ENCODE measurements around the gene HSBP1L1. TPM values are rescaled to one million over a fixed set of nuclear protein-coding genes. Genes with fewer than 3 reads are reported as not detected.
A peak's percentile ranks its signal among the peaks of the same experiment; 100 is the strongest.

The HSBP1L1 gene
- total RNA-seq, 1 experiment from 2014 or later = not detected

DNA sequence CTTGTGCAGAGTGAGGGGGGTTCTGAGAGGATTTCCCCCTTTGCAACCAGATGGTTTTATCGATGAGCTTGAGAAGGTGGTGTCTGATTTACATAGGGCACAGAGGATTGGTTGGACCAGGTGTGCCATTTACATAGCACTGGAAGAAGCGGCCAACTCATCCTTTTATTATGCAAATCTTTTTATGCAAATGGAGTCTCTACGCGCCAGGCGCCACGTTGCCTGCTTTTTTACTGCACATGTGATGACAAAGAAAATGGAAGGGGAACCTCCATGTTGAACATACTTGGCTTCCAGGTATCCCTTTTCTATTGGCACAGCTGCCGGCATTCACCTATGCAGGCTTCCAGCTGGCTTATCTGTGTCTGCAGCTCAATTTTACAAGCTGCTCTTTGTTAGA is 42.3 kb downstream of the HSBP1L1 start:
- peaks cover 5 to 37% (median 10%) of the 10 kb centered on the region in 3 experiments for H3K36me3 Mint-ChIP-seq (ENCODE audit: insufficient read depth in 1 of 3, low read depth in 3 of 3)
- no CpG with 5 or more reads among the region's 7 CpGs for WGBS (ENCODE audit: extremely low coverage, insufficient read length, low lambda C conversion rate)

More for the DNA sequence above, 42.3 kb downstream of the HSBP1L1 start:
- H2BK20ac ChIP-seq (ENCODE audit: low read depth, low read length, poor library complexity, severe bottlenecking) = no peak overlapping the region
- no peaks in the 10 kb centered on the region for H3K79me2 ChIP-seq (ENCODE audit: insufficient read depth, low read length)
- H2AFZ ChIP-seq (ENCODE audit: low read length) = no peak overlapping the region
- H3K4ac ChIP-seq (ENCODE audit: low read depth, low read length) = no peak overlapping the region
- H3K56ac ChIP-seq (ENCODE audit: insufficient read length, low read depth, low read length) = no peak overlapping the region
- H2BK15ac ChIP-seq (ENCODE audit: low read depth, low read length) = no peak overlapping the region
- no peaks in the 10 kb centered on the region for H3K27me3 ChIP-seq (ENCODE audit: insufficient read depth, low read length)
- H4K5ac ChIP-seq (ENCODE audit: insufficient read length, low read depth, low read length) = no peak overlapping the region
- no peak overlapping the region for H2BK5ac ChIP-seq (ENCODE audit: insufficient read length, low read length)
- no peak overlapping the region for H3T11ph ChIP-seq (ENCODE audit: low read length)
- H3K9me3 ChIP-seq (ENCODE audit: control insufficient read depth, low read depth, low read length) = no peaks in the 10 kb centered on the region
- no peak overlapping the region for H2AK5ac ChIP-seq (ENCODE audit: insufficient read length, low read length)
- no peak overlapping the region for H3K23ac ChIP-seq (ENCODE audit: insufficient read length, low read depth, low read length)
- H3K4me3 Mint-ChIP-seq = no peak overlapping the region
- TF ChIP-seq, protein P1, sequence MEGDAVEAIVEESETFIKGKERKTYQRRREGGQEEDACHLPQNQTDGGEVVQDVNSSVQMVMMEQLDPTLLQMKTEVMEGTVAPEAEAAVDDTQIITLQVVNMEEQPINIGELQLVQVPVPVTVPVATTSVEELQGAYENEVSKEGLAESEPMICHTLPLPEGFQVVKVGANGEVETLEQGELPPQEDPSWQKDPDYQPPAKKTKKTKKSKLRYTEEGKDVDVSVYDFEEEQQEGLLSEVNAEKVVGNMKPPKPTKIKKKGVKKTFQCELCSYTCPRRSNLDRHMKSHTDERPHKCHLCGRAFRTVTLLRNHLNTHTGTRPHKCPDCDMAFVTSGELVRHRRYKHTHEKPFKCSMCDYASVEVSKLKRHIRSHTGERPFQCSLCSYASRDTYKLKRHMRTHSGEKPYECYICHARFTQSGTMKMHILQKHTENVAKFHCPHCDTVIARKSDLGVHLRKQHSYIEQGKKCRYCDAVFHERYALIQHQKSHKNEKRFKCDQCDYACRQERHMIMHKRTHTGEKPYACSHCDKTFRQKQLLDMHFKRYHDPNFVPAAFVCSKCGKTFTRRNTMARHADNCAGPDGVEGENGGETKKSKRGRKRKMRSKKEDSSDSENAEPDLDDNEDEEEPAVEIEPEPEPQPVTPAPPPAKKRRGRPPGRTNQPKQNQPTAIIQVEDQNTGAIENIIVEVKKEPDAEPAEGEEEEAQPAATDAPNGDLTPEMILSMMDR (conservative IDR thresholded peaks at IDR 0.05) = no peak
- H4K8ac ChIP-seq (replicated peaks; ENCODE audit: insufficient read length, low read depth, low read length) = no peak overlapping the region
- no peak overlapping the region for H3K4me2 ChIP-seq (ENCODE audit: insufficient read depth, insufficient read length, low read length)
- no peak overlapping the region for H2BK120ac ChIP-seq (ENCODE audit: low read depth, low read length, poor library complexity, severe bottlenecking)
- peaks cover 13 to 21% of the 10 kb centered on the region in 2 experiments for H3K4me1 Mint-ChIP-seq
- H3K4me1 ChIP-seq (ENCODE audit: insufficient read depth, low read length) = no peaks in the 10 kb centered on the region; the same call in 1 of the 2 replicates
- DNase-seq = peak; percentile 61
- H3K9ac ChIP-seq (ENCODE audit: extremely low read depth, insufficient read length, low read length) = no peak overlapping the region
- no peak overlapping the region for H4K91ac ChIP-seq (ENCODE audit: insufficient read length, low read depth, low read length)
- no peak overlapping the region for H3K27ac ChIP-seq (ENCODE audit: insufficient read length, low read depth, low read length)
- no peaks in the 10 kb centered on the region for H3K23me2 ChIP-seq (ENCODE audit: insufficient read length, low read depth, low read length, poor library complexity, severe bottlenecking)
- no peak overlapping the region for H3K18ac ChIP-seq (ENCODE audit: insufficient read length, low read depth, low read length)
- no peaks in the 10 kb centered on the region for H4K20me1 ChIP-seq (ENCODE audit: control insufficient read depth, insufficient read depth, insufficient read length)
- peaks cover 3% of the 10 kb centered on the region for H3K27me3 Mint-ChIP-seq (ENCODE audit: low read depth)
- H3K27ac Mint-ChIP-seq = peak overlapping the region in 1 of 3 experiments; percentile 85; a peak in 3 of 7 replicates
- H3K14ac ChIP-seq (ENCODE audit: insufficient read depth, low read length) = no peak overlapping the region
- H3K79me1 ChIP-seq (ENCODE audit: insufficient read depth, low read depth, low read length, poor library complexity, severe bottlenecking) = no peaks in the 10 kb centered on the region
- H2BK12ac ChIP-seq (ENCODE audit: insufficient read length, low read depth, low read length) = no peak overlapping the region
- H3K9me3 Mint-ChIP-seq = peaks cover 53 to 54% of the 10 kb centered on the region in 2 experiments
